K562 (cell line): Measurements from ENCODE around the gene SERAC1.

Experiments
- BCOR ChIP-seq: fragments of 450-650 bp; IDR thresholded peaks from 2 replicates; pipeline ENCODE4 v1.6.1; 2016
- CTCF ChIP-seq, 3 experiments: IDR thresholded peaks in 2 of 3; conservative IDR thresholded peaks in 1 of 3; 2 replicates each; pipeline ENCODE4 v1.5.1; 2011 to 2012; ENCODE audit warnings: low read length in 3 of 3, mild to moderate bottlenecking in 3 of 3, control low read depth in 2 of 3, improper control_type of control experiment in 1 of 3, inconsistent platforms in 1 of 3, low read depth in 1 of 3, mixed read lengths in 1 of 3, moderate library complexity in 1 of 3; ENCODE audit not compliant: insufficient read depth in 2 of 3
- EP300 ChIP-seq: IDR thresholded peaks from 2 replicates; pipeline ENCODE4 v1.6.1; 2012; ENCODE audit warnings: low read length, improper control_type of control experiment
- MLX ChIP-seq, 2 experiments: fragments of 450-650 bp in 1 of 2; sonication (generic) in 1 of 2; formaldehyde crosslinking; conservative IDR thresholded peaks; 2 replicates each; pipeline versions ENCODE4 v1.4.0 to v1.8.1; 2020 to 2022; ENCODE audit warnings: mild to moderate bottlenecking in 1 of 2, missing genetic modification reagents in 1 of 2
- MYC ChIP-seq, 2 experiments: fragments of 250-450 bp in 1 of 2; sonication (Bioruptor Pico) in 1 of 2; IDR thresholded peaks; 2 replicates each; pipeline versions ENCODE4 v1.5.1 to v1.6.1; 2012 to 2021; ENCODE audit warnings: low read depth in 2 of 2, borderline replicate concordance in 1 of 2, improper control_type of control experiment in 1 of 2, low read length in 1 of 2, mild to moderate bottlenecking in 1 of 2, moderate library complexity in 1 of 2
- PATZ1 ChIP-seq: fragments of 250-450 bp; sonication (Bioruptor Pico); IDR thresholded peaks from 2 replicates; pipeline ENCODE4 v1.5.0; 2020; ENCODE audit warnings: mild to moderate bottlenecking, borderline replicate concordance
- RAD21 ChIP-seq, 2 experiments: fragments of 250-450 bp in 1 of 2; fragments of 450-650 bp in 1 of 2; sonication (Bioruptor Pico) in 1 of 2; formaldehyde crosslinking in 1 of 2; IDR thresholded peaks in 1 of 2; conservative IDR thresholded peaks in 1 of 2; 2 replicates each; pipeline versions ENCODE4 v1.4.0 to v1.8.0; 2020 to 2022; ENCODE audit warnings: mild to moderate bottlenecking in 2 of 2, moderate library complexity in 1 of 2
- YY1 ChIP-seq, 3 experiments: IDR thresholded peaks; 2 replicates each; pipeline ENCODE4 v1.6.1; 2011; ENCODE audit warnings: low read length in 2 of 3, mild to moderate bottlenecking in 2 of 3, moderate library complexity in 2 of 3, borderline replicate concordance in 1 of 3, control low read depth in 1 of 3, low read depth in 1 of 3; ENCODE audit not compliant: insufficient read depth in 3 of 3, insufficient replicate concordance in 2 of 3, control insufficient read depth in 1 of 3, insufficient read length in 1 of 3; ENCODE audit errors: extremely low read depth in 1 of 3

- no peak for TF ChIP-seq RAD21 (CRISPR knock-in tag; conservative IDR thresholded peaks at IDR 0.05 in 1 of 2, IDR thresholded peaks at IDR 0.05 in 1 of 2)
- TF ChIP-seq BCOR, result no peak
- TF ChIP-seq PATZ1 (CRISPR knock-in tag), result no peak
- TF ChIP-seq MLX (CRISPR knock-in tag; conservative IDR thresholded peaks at IDR 0.05), result no peak
- no peak for TF ChIP-seq YY1 (IDR thresholded peaks at IDR 0.05; ENCODE audit: borderline replicate concordance in 1 of 3, control insufficient read depth in 1 of 3, extremely low read depth in 1 of 3, insufficient read depth in 3 of 3, insufficient read length in 1 of 3, insufficient replicate concordance in 2 of 3, low read depth in 1 of 3, low read length in 2 of 3)
- TF ChIP-seq CTCF (IDR thresholded peaks at IDR 0.05 in 2 of 3, conservative IDR thresholded peaks at IDR 0.05 in 1 of 3; ENCODE audit: insufficient read depth in 2 of 3, low read depth in 1 of 3, low read length in 3 of 3), result no peak
- no peak for TF ChIP-seq EP300
- no peak for TF ChIP-seq MYC (IDR thresholded peaks at IDR 0.05; ENCODE audit: low read depth, low read length)
- TF ChIP-seq MYC (CRISPR knock-in tag; IDR thresholded peaks at IDR 0.05; ENCODE audit: borderline replicate concordance, low read depth), result no peak
Measured at GRCh38 chr6:158111987-158112386, 56.1 kb downstream of the SERAC1 start.
